Measurements from ENCODE around the gene FAM219A. TPM values are rescaled to one million over a fixed set of nuclear protein-coding genes. Genes with fewer than 3 reads are reported as not detected.

Gene FAM219A, protein sequence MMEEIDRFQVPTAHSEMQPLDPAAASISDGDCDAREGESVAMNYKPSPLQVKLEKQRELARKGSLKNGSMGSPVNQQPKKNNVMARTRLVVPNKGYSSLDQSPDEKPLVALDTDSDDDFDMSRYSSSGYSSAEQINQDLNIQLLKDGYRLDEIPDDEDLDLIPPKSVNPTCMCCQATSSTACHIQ
- 13.0 and 16.7 TPM in 2 replicates for total RNA-seq

DNA sequence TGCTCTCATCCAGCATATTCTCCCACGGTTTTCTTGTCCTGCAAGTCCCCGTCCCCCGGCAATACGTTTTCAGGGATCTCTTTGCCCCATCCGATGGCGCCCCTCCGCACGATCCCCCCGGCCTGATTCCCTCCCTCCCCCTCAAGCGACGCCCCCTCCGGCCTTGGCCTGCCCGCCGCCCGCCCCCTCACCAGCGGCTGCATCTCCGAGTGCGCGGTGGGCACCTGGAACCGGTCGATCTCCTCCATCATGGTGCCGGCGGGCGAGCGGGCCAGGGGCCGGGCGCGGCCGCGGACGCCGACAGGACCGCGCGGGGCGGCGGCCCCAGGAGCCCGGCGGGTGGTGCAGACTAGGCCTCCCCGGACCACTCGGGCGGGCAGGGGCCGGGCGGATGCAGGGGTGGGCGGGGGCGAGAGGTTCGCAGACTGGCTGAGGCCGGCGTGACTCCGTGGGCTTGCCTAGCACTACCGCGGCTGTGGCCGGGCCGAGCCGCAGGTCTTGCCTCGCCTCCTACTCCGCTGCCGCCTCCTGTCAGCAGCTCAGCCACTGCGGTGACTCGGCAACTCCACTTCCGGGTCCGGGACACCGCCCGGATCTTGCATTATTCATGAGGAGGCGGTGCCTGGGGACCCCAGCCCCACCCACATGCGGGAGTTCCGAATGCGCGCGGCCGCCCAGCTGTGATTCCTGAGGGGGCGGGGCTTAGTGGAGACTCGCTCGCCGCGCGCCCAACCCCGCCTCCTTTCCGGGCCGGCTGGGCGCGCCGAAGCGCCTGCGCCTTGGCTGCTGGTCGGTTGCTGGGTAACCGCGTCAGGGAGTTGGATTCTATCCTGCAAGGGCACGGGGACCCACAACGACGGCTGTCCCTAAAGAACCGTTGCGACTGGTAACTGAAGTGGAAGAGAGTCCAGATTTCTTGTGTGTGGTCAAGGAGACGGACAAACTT, at the start of gene FAM219A, which contains the start of gene DNAI1:
TSS of gene FAM219A (minus strand) at position 558 of the 946 bp plus-strand sequence. CDS start at position 251, 307 bp downstream.
TSS of gene DNAI1 (plus strand) at position 793 of the 946 bp plus-strand sequence. CDS start 201 bp downstream, outside the sequence.

GRCh38 chr9:34376596-34377403, 81.6 kb downstream of the FAM219A start, which contains the start of gene MYORG:
Gene MYORG (minus strand): TSS chr9:34376898. CDS start chr9:34372943, 3,955 bp downstream.

Other genes starting within 250 kb of the FAM219A start
- gene KIF24, start 129.3 kb downstream of the FAM219A start, total RNA-seq = 2.9 and 3.2 TPM in 2 replicates
- 53.2 and 67.5 TPM in 2 replicates for gene NUDT2, start 129.0 kb downstream of the FAM219A start, total RNA-seq
- gene MYORG, start 81.7 kb downstream of the FAM219A start, total RNA-seq = 2.6 and 2.7 TPM in 2 replicates
- gene DNAI1, start 235 bp upstream of the FAM219A start, total RNA-seq = under 0.01 TPM in 1 of 2 replicates, not detected in the other
- gene ENHO, start 64.4 kb upstream of the FAM219A start, total RNA-seq = not detected in 2 replicates
- gene CNTFR, start 131.2 kb upstream of the FAM219A start, total RNA-seq = 0.86 TPM in 1 of 2 replicates, not detected in the other
- gene RPP25L, start 153.5 kb upstream of the FAM219A start, total RNA-seq = 32.6 and 43.8 TPM in 2 replicates
- gene DCTN3, start 161.9 kb upstream of the FAM219A start, total RNA-seq = 179 and 213 TPM in 2 replicates
- gene ARID3C, start 170.5 kb upstream of the FAM219A start, total RNA-seq = under 0.01 and 0.58 TPM in 2 replicates
- 201 and 244 TPM in 2 replicates for gene SIGMAR1, start 179.2 kb upstream of the FAM219A start, total RNA-seq
- gene GALT, start 188.1 kb upstream of the FAM219A start, total RNA-seq = 19.0 and 20.2 TPM in 2 replicates
- gene IL11RA, start 193.6 kb upstream of the FAM219A start, total RNA-seq = 7.6 and 13.5 TPM in 2 replicates
- 0.58 TPM in 1 of 2 replicates, not detected in the other for gene CCL27, start 204.1 kb upstream of the FAM219A start, total RNA-seq
- not detected in 2 replicates for gene CCL19, start 232.7 kb upstream of the FAM219A start, total RNA-seq